ENCODE measurements around the gene KLHL3. TPM values are rescaled to one million over a fixed set of nuclear protein-coding genes. Genes with fewer than 3 reads are reported as not detected.

The KLHL3 gene
- total RNA-seq, 1 donor from 2014 or later = 5.7 TPM

- no peaks in the 10 kb centered on the region for H3K9me3 Mint-ChIP-seq (ENCODE audit: unreplicated experiment)
- TF ChIP-seq CTCF (IDR thresholded peaks at IDR 0.05; ENCODE audit: partially characterized antibody, unreplicated experiment) = no peak
- no peaks in the 10 kb centered on the region for H3K36me3 Mint-ChIP-seq (ENCODE audit: unreplicated experiment)
- DNase-seq = no peak
- no peak overlapping the region for H3K27ac Mint-ChIP-seq (ENCODE audit: unreplicated experiment)
- H3K27me3 Mint-ChIP-seq (ENCODE audit: unreplicated experiment) = no peaks in the 10 kb centered on the region
- H3K4me3 Mint-ChIP-seq (ENCODE audit: unreplicated experiment) = no peak overlapping the region
- H3K4me1 Mint-ChIP-seq (ENCODE audit: low read depth, unreplicated experiment) = no peaks in the 10 kb centered on the region
These were observed 63.0 kb downstream of the KLHL3 start for GRCh38 chr5:137672881-137673280.

GRCh38 chr5:137672001-137672400, 63.9 kb downstream of the KLHL3 start:
- H3K4me1 Mint-ChIP-seq (ENCODE audit: low read depth, unreplicated experiment) = no peaks in the 10 kb centered on the region
- no peak overlapping the region for H3K4me3 Mint-ChIP-seq (ENCODE audit: unreplicated experiment)
- H3K27me3 Mint-ChIP-seq (ENCODE audit: unreplicated experiment) = no peaks in the 10 kb centered on the region
- TF ChIP-seq CTCF (IDR thresholded peaks at IDR 0.05; ENCODE audit: partially characterized antibody, unreplicated experiment) = no peak
- H3K9me3 Mint-ChIP-seq (ENCODE audit: unreplicated experiment) = no peaks in the 10 kb centered on the region
- no peaks in the 10 kb centered on the region for H3K36me3 Mint-ChIP-seq (ENCODE audit: unreplicated experiment)
- no peak overlapping the region for H3K27ac Mint-ChIP-seq (ENCODE audit: unreplicated experiment)
- no peak for DNase-seq

- Mint-ChIP-seq H3K4me1 (ENCODE audit: low read depth, unreplicated experiment) (no peaks in the 10 kb centered on the region), H3K27ac (ENCODE audit: unreplicated experiment) (no peak overlapping the region), H3K36me3 (ENCODE audit: unreplicated experiment) (no peaks in the 10 kb centered on the region), H3K9me3 (ENCODE audit: unreplicated experiment) (no peaks in the 10 kb centered on the region), H3K27me3 (ENCODE audit: unreplicated experiment) (no peaks in the 10 kb centered on the region), H3K4me3 (ENCODE audit: unreplicated experiment) (no peak overlapping the region)
- DNase-seq = no peak
- TF ChIP-seq CTCF (IDR thresholded peaks at IDR 0.05; ENCODE audit: partially characterized antibody, unreplicated experiment) = no peak
These were observed 66.1 kb downstream of the KLHL3 start for GRCh38 chr5:137669811-137670210.

- Mint-ChIP-seq H3K4me3 (ENCODE audit: unreplicated experiment) (no peak overlapping the region), H3K4me1 (ENCODE audit: low read depth, unreplicated experiment) (no peaks in the 10 kb centered on the region), H3K9me3 (ENCODE audit: unreplicated experiment) (no peaks in the 10 kb centered on the region), H3K36me3 (ENCODE audit: unreplicated experiment) (no peaks in the 10 kb centered on the region), H3K27ac (ENCODE audit: unreplicated experiment) (no peak overlapping the region), H3K27me3 (ENCODE audit: unreplicated experiment) (no peaks in the 10 kb centered on the region)
- no peak for TF ChIP-seq CTCF (IDR thresholded peaks at IDR 0.05; ENCODE audit: partially characterized antibody, unreplicated experiment)
- no peak for DNase-seq
These were observed 67.3 kb downstream of the KLHL3 start for GRCh38 chr5:137668637-137669036.

- Mint-ChIP-seq H3K4me1 (ENCODE audit: low read depth, unreplicated experiment) (no peaks in the 10 kb centered on the region), H3K27me3 (ENCODE audit: unreplicated experiment) (no peaks in the 10 kb centered on the region), H3K4me3 (ENCODE audit: unreplicated experiment) (no peak overlapping the region), H3K36me3 (ENCODE audit: unreplicated experiment) (no peaks in the 10 kb centered on the region), H3K9me3 (ENCODE audit: unreplicated experiment) (no peaks in the 10 kb centered on the region), H3K27ac (ENCODE audit: unreplicated experiment) (no peak overlapping the region)
- no peak for DNase-seq
- TF ChIP-seq CTCF (IDR thresholded peaks at IDR 0.05; ENCODE audit: partially characterized antibody, unreplicated experiment) = no peak
These were observed 68.5 kb downstream of the KLHL3 start for GRCh38 chr5:137667341-137667740.

All from glutamatergic neuron (in vitro differentiated cells).